ENCODE results near the gene DCC. TPM values are rescaled to one million over a fixed set of nuclear protein-coding genes. Genes with fewer than 3 reads are reported as not detected.

The DCC gene
- total RNA-seq, 4 donors from 2014 or later = 0.13 TPM; not detected in 3

- H3K4me3 ChIP-seq (ENCODE audit: low read depth, poor library complexity, severe bottlenecking) = no peak overlapping the region
- DNase-seq (ENCODE audit: low spot score in 2 of 2) = no peak
- intact Hi-C loops (cut with DNase I; ENCODE audit: low total_unique reads) = no loop called here
- TF ChIP-seq CTCF (IDR thresholded peaks at IDR 0.05) (no peak), POLR2A (IDR thresholded peaks at IDR 0.05) (no peak)
- 17 to 35% methylated on average over 2 of the region's 2 CpGs for WGBS, 2 donors
Measured at GRCh38 chr18:52791321-52791720, 451.3 kb downstream of the DCC start.

GRCh38 chr18:52812834-52813233 lies 472.8 kb downstream of the DCC start:
- DNase-seq (ENCODE audit: low spot score in 2 of 2) = no peak
- 83 to 95% methylated on average over 1 of the region's 1 CpG for WGBS, 2 donors
- TF ChIP-seq CTCF (IDR thresholded peaks at IDR 0.05) (no peak), POLR2A (IDR thresholded peaks at IDR 0.05) (no peak)
- H3K4me3 ChIP-seq (ENCODE audit: low read depth, poor library complexity, severe bottlenecking) = no peak overlapping the region
- intact Hi-C loops (cut with DNase I; ENCODE audit: low total_unique reads) = no loop called here

- no peak overlapping the region for H3K4me3 ChIP-seq (ENCODE audit: low read depth, poor library complexity, severe bottlenecking)
- WGBS, 2 donors = 55 to 57% methylated on average over 1 of the region's 1 CpG
- no peak for DNase-seq (ENCODE audit: low spot score in 2 of 2)
- intact Hi-C loops (cut with DNase I; ENCODE audit: low total_unique reads) = no loop called here
- TF ChIP-seq POLR2A (IDR thresholded peaks at IDR 0.05) (no peak), CTCF (IDR thresholded peaks at IDR 0.05) (no peak)
Measured at GRCh38 chr18:52813635-52814416, 473.8 kb downstream of the DCC start.

GRCh38 chr18:52815651-52816050 lies 475.7 kb downstream of the DCC start:
- WGBS, 2 donors = 79 to 85% methylated on average over 2 of the region's 2 CpGs
- TF ChIP-seq POLR2A (IDR thresholded peaks at IDR 0.05) (no peak), CTCF (IDR thresholded peaks at IDR 0.05) (no peak)
- intact Hi-C loops (cut with DNase I; ENCODE audit: low total_unique reads) = no loop called here
- H3K4me3 ChIP-seq (ENCODE audit: low read depth, poor library complexity, severe bottlenecking) = no peak overlapping the region
- no peak for DNase-seq (ENCODE audit: low spot score in 2 of 2)

GRCh38 chr18:52816121-52816520 lies 476.1 kb downstream of the DCC start:
- DNase-seq (ENCODE audit: low spot score in 2 of 2) = no peak
- intact Hi-C loops (cut with DNase I; ENCODE audit: low total_unique reads) = no loop called here
- TF ChIP-seq POLR2A (IDR thresholded peaks at IDR 0.05) = no peak
- TF ChIP-seq CTCF (IDR thresholded peaks at IDR 0.05) = no peak
- H3K4me3 ChIP-seq (ENCODE audit: low read depth, poor library complexity, severe bottlenecking) = no peak overlapping the region
- 68 to 69% methylated on average over 4 of the region's 4 CpGs for WGBS, 2 donors

GRCh38 chr18:52822160-52822559 lies 482.2 kb downstream of the DCC start:
- intact Hi-C loops (cut with DNase I; ENCODE audit: low total_unique reads) = no loop called here
- DNase-seq (ENCODE audit: low spot score in 2 of 2) = no peak
- 88 to 89% methylated on average over 1 of the region's 1 CpG for WGBS, 2 donors
- H3K4me3 ChIP-seq (ENCODE audit: low read depth, poor library complexity, severe bottlenecking) = no peak overlapping the region
- TF ChIP-seq POLR2A (IDR thresholded peaks at IDR 0.05) (no peak), CTCF (IDR thresholded peaks at IDR 0.05) (no peak)
